HEK293 (cell line): ENCODE data around the gene PCSK6.

Experiments used
- CTCF ChIA-PET: fragments of 350-600 bp; formaldehyde crosslinking; extraction: SDS; loops from one replicate; lab custom pipeline; 2021; ENCODE audit warnings: antibody characterized with exemption; lab: Yijun Ruan, JAX
- POLR2A ChIA-PET: fragments of 300-600 bp; formaldehyde crosslinking; extraction: SDS; loops from one replicate; lab custom pipeline; 2020; ENCODE audit warnings: antibody characterized with exemption, inconsistent platforms; lab: Yijun Ruan, JAX
- H3K27ac ChIP-seq: fragments of 200-500 bp; sonication (Bioruptor generic); 2 replicates; pipeline ENCODE4 v1.5.1; 2014; ENCODE audit warnings: low read depth, low read length, control low read depth, inconsistent platforms; ENCODE audit errors: extremely low read depth
- H3K36me3 ChIP-seq, 2 experiments: fragments of 200-500 bp in 1 of 2; sonication (Bioruptor generic) in 1 of 2; 1 replicate in 1 of 2; 2 replicates in 1 of 2; pipeline ENCODE4 v1.5.1; 2014 to 2017; ENCODE audit warnings: inconsistent platforms in 2 of 2, low read length in 2 of 2; ENCODE audit not compliant: control insufficient read depth in 2 of 2, insufficient read depth in 1 of 2
- H3K4me1 ChIP-seq: fragments of 200-500 bp; sonication (Bioruptor generic); 2 replicates; pipeline ENCODE4 v1.5.1; 2014; ENCODE audit warnings: mild to moderate bottlenecking, low read length, inconsistent platforms; ENCODE audit not compliant: control insufficient read depth, insufficient read depth
- H3K4me3 ChIP-seq: 2 replicates; pipeline ENCODE4 v1.5.1; 2011; ENCODE audit warnings: low read depth, mild to moderate bottlenecking, control low read depth, low read length, moderate library complexity
- H3K9me3 ChIP-seq: fragments of 200-500 bp; sonication (Bioruptor generic); 2 replicates; pipeline ENCODE4 v1.5.1; 2014; ENCODE audit warnings: low read depth, low read length, inconsistent platforms; ENCODE audit not compliant: control insufficient read depth, insufficient read depth
- ATF2 ChIP-seq: fragments of 450-650 bp; formaldehyde crosslinking; IDR thresholded peaks from 2 replicates; pipeline ENCODE4 v1.5.1; 2016; ENCODE audit warnings: missing biosample characterization, missing genetic modification characterization, low read depth
- GFI1B ChIP-seq: fragments of 450-650 bp; formaldehyde crosslinking; IDR thresholded peaks from 2 replicates; pipeline ENCODE4 v1.5.1; 2016; ENCODE audit warnings: missing biosample characterization, missing genetic modification characterization
- GLIS2 ChIP-seq: fragments of 450-650 bp; formaldehyde crosslinking; IDR thresholded peaks from 2 replicates; pipeline ENCODE4 v1.5.1; 2016; ENCODE audit warnings: missing biosample characterization, missing genetic modification characterization
- IKZF3 ChIP-seq: fragments of 450-650 bp; IDR thresholded peaks from 2 replicates; pipeline ENCODE4 v1.5.0; 2018; ENCODE audit warnings: missing biosample characterization, mild to moderate bottlenecking, missing genetic modification characterization, moderate library complexity
- REST ChIP-seq: fragments of 450-650 bp; formaldehyde crosslinking; IDR thresholded peaks from 2 replicates; pipeline ENCODE4 v1.5.1; 2016; ENCODE audit warnings: missing biosample characterization, missing genetic modification characterization
- SP2 ChIP-seq: fragments of 450-650 bp; formaldehyde crosslinking; IDR thresholded peaks from 2 replicates; pipeline ENCODE4 v1.5.1; 2016; ENCODE audit warnings: missing biosample characterization, missing genetic modification characterization
- ZBTB10 ChIP-seq: fragments of 450-650 bp; formaldehyde crosslinking; IDR thresholded peaks from 2 replicates; pipeline ENCODE4 v1.5.1; 2016; ENCODE audit warnings: missing biosample characterization, missing genetic modification characterization
- ZBTB44 ChIP-seq: fragments of 450-650 bp; IDR thresholded peaks from 2 replicates; pipeline ENCODE4 v1.5.1; 2018; ENCODE audit warnings: missing biosample characterization, mild to moderate bottlenecking, missing genetic modification characterization
- ZBTB6 ChIP-seq: fragments of 450-650 bp; formaldehyde crosslinking; IDR thresholded peaks from 2 replicates; pipeline ENCODE4 v1.5.1; 2017; ENCODE audit warnings: missing biosample characterization, missing genetic modification characterization
- ZNF114 ChIP-seq: fragments of 450-650 bp; formaldehyde crosslinking; IDR thresholded peaks from 2 replicates; pipeline ENCODE4 v1.5.0; 2017; ENCODE audit warnings: missing biosample characterization, missing genetic modification characterization
- ZNF121 ChIP-seq: fragments of 450-650 bp; formaldehyde crosslinking; IDR thresholded peaks from 2 replicates; pipeline ENCODE4 v1.5.1; 2016; ENCODE audit warnings: missing biosample characterization, missing genetic modification characterization
- ZNF19 ChIP-seq: fragments of 450-650 bp; formaldehyde crosslinking; IDR thresholded peaks from 2 replicates; pipeline ENCODE4; 2016; ENCODE audit warnings: missing biosample characterization, missing genetic modification characterization, low read depth
- ZNF211 ChIP-seq: fragments of 450-650 bp; formaldehyde crosslinking; IDR thresholded peaks from 2 replicates; pipeline ENCODE4 v1.5.1; 2016; ENCODE audit warnings: low read depth, missing biosample characterization, missing genetic modification characterization
- ZNF214 ChIP-seq: fragments of 450-650 bp; formaldehyde crosslinking; IDR thresholded peaks from 2 replicates; pipeline ENCODE4 v1.5.1; 2017; ENCODE audit warnings: missing biosample characterization, mild to moderate bottlenecking, missing genetic modification characterization, borderline replicate concordance
- ZNF221 ChIP-seq: fragments of 450-650 bp; formaldehyde crosslinking; IDR thresholded peaks from 2 replicates; pipeline ENCODE4 v1.5.1; 2017; ENCODE audit warnings: missing biosample characterization, missing genetic modification characterization, borderline replicate concordance
- ZNF394 ChIP-seq: fragments of 450-650 bp; formaldehyde crosslinking; IDR thresholded peaks from 2 replicates; pipeline ENCODE4 v1.5.1; 2016; ENCODE audit warnings: missing biosample characterization, missing genetic modification characterization, mild to moderate bottlenecking, moderate library complexity, borderline replicate concordance
- ZNF426 ChIP-seq: fragments of 450-650 bp; formaldehyde crosslinking; IDR thresholded peaks from 2 replicates; pipeline ENCODE4 v1.5.1; 2017; ENCODE audit warnings: missing biosample characterization, missing genetic modification characterization, mild to moderate bottlenecking, inconsistent platforms, moderate library complexity
- ZNF501 ChIP-seq: fragments of 450-650 bp; formaldehyde crosslinking; IDR thresholded peaks from 2 replicates; pipeline ENCODE4 v1.5.1; 2016; ENCODE audit warnings: missing biosample characterization, missing genetic modification characterization
- ZNF529 ChIP-seq: fragments of 450-650 bp; formaldehyde crosslinking; IDR thresholded peaks from 2 replicates; pipeline ENCODE4 v1.5.1; 2017; ENCODE audit warnings: missing genetic modification characterization, missing biosample characterization; ENCODE audit not compliant: insufficient replicate concordance
- ZNF585B ChIP-seq: fragments of 450-650 bp; formaldehyde crosslinking; IDR thresholded peaks from 2 replicates; pipeline ENCODE4 v1.5.1; 2016; ENCODE audit warnings: missing biosample characterization, missing genetic modification characterization
- ZNF624 ChIP-seq: fragments of 450-650 bp; formaldehyde crosslinking; IDR thresholded peaks from 2 replicates; pipeline ENCODE4 v1.5.1; 2017; ENCODE audit warnings: missing biosample characterization, missing genetic modification characterization
- ZNF701 ChIP-seq: fragments of 450-650 bp; formaldehyde crosslinking; IDR thresholded peaks from 2 replicates; pipeline ENCODE4 v1.5.1; 2016; ENCODE audit warnings: missing biosample characterization, missing genetic modification characterization
- ZSCAN4 ChIP-seq: fragments of 450-650 bp; formaldehyde crosslinking; IDR thresholded peaks from 2 replicates; pipeline ENCODE4 v1.5.1; 2017; ENCODE audit warnings: missing biosample characterization, missing genetic modification characterization

PCSK6 gene

GRCh38 chr15:101318147-101318819 lies 171.2 kb downstream of the PCSK6 start (continued):
- TF ChIP-seq ZNF426 (no peak), ZNF624 (no peak), ZNF221 (tag by site-specific recombination) (no peak), ZBTB6 (tag by site-specific recombination) (no peak), ZBTB10 (no peak), SP2 (tag by site-specific recombination) (no peak), ZNF529 (tag by site-specific recombination) (no peak)
- TF ChIP-seq, all 188 proteins: peak for 0

GRCh38 chr15:101317336-101317872 lies 172.1 kb downstream of the PCSK6 start:
- POLR2A ChIA-PET: no interaction called here
- CTCF ChIA-PET: interaction anchor here (0.7 to 1.4 kb wide), 3 partner anchors 10 to 24 kb away, joined by 3 read pairs; no protein-coding TSS in a partner anchor

More at GRCh38 chr15:101317336-101317872, 172.1 kb downstream of the PCSK6 start:
- H3K36me3 ChIP-seq: peaks cover 13 to 71% of the 10 kb centered on the region in 2 experiments; a peak in 2 of 3 replicates
- no peak overlapping the region for H3K4me3 ChIP-seq
- H3K27ac ChIP-seq: no peak overlapping the region
- no peaks in the 10 kb centered on the region for H3K4me1 ChIP-seq
- no peaks in the 10 kb centered on the region for H3K9me3 ChIP-seq
- TF ChIP-seq ZNF585B: no peak
- TF ChIP-seq ZNF394 (tag by site-specific recombination): no peak
- no peak for TF ChIP-seq ZNF114 (tag by site-specific recombination)
- no peak for TF ChIP-seq ZSCAN4
- no peak for TF ChIP-seq GLIS2 (tag by site-specific recombination)
- no peak for TF ChIP-seq ATF2
- no peak for TF ChIP-seq ZBTB44 (tag by site-specific recombination)
- TF ChIP-seq GFI1B (tag by site-specific recombination): no peak
- no peak for TF ChIP-seq ZNF701 (tag by site-specific recombination)
- no peak for TF ChIP-seq ZNF121 (tag by site-specific recombination)
- no peak for TF ChIP-seq IKZF3 (tag by site-specific recombination)
- no peak for TF ChIP-seq ZNF19
- TF ChIP-seq ZNF501 (tag by site-specific recombination): no peak
- TF ChIP-seq ZNF211 (tag by site-specific recombination): no peak
- no peak for TF ChIP-seq ZNF214 (tag by site-specific recombination)
- no peak for TF ChIP-seq REST (tag by site-specific recombination)
